GM18868 (cell line): ENCODE data around the gene PKHD1.
"Not testable (repeated sequence)": the region's sequence is repeated elsewhere in the genome, so short reads cannot be mapped to it uniquely, and the experiment has no call there.

Source experiments
- ATAC-seq: cut with Tn5 transposase; IDR thresholded peaks from one replicate; pipeline ENCODE4 v1.9.1; 2021; ENCODE audit warnings: mild to moderate bottlenecking, moderate library complexity; ENCODE audit not compliant: unreplicated experiment

PKHD1 gene

GRCh38 chr6:51866867-51867266 lies 220.5 kb downstream of the PKHD1 start:
- no peak for ATAC-seq

DNA sequence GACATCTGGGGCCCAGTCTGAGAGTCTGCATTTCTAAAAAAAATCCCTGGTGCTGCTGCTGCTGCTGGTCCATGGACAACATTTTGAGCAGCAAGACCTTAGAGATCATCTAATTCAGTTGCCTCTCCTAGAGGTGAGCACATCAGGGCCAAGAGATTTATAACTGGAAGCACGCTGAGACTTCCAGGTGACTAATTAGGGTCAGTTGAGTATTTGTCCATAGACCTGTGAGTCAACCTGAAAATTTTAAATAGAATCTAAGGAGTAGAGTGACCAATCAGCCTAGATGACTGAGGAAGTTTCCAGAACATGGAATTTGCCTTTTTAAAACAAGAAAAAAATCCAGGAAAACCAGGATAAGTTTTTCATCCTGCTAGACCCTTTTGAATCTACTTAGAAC lies 221.4 kb downstream of the PKHD1 start:
- ATAC-seq: no peak

GRCh38 chr6:51865176-51865575 lies 222.2 kb downstream of the PKHD1 start:
- ATAC-seq: no peak

- ATAC-seq: no peak
Observed at GRCh38 chr6:51857134-51857533, 230.3 kb downstream of the PKHD1 start.

DNA sequence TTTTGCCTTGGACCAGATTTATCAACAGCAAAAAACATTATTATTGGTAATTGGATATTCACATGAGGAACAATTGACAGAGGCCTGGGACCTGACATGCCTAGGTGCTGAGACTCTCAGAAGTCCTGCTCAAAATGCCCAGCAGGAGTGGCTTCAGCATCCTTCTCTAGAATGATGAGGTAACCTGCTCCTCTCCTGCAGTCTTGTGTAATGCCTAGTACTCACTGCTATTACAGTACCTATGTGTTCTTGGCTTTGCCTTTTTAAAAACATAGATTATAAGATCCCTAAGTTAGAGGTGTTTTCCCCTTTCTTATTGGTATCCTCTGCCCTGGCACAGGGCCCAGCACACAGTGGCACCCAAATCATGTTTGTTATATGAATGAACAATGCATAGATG lies 230.9 kb downstream of the PKHD1 start:
- no peak for ATAC-seq

DNA sequence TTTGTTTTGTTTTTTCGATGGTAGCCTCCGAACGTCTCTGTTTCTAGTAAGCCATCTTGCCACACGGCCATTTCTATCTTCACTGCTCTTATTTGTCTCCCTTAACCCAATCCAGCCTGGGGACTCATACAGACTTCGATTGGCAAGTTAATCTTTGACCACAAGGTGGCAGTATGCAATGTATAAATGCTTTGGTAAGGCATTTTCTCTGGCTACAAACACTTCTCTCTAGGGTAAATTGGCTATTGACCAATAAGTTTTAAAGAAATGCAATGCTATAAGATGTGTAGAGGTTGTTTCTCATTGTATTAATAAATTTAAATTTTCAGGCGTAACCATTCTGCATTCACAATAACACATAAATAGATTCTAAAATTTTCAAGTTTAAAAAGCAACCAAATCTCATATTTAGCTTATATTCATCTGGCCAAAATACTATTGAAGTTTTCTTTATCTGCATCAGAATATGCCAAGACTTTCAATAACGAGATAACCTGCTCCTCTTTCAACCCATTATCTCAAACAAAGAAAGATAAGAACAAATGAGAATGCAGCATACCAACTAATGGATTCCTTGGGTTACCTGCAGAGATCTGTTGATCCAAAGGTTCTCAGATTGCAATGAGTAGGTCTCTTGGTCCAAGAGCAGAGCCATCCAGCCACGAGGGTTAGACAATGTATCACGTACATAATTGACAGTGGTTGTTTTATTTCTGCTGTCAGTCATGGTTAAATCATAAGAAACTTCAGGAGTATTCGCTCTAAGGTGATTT lies 231.9 kb downstream of the PKHD1 start:
- peak; percentile 93 for ATAC-seq

GRCh38 chr6:51854876-51855275 lies 232.5 kb downstream of the PKHD1 start:
- peak; percentile 14 for ATAC-seq

GRCh38 chr6:51854347-51854746 lies 233.1 kb downstream of the PKHD1 start:
- no peak for ATAC-seq

- ATAC-seq: not testable (repeated sequence)
Observed at GRCh38 chr6:51853109-51853508, 234.3 kb downstream of the PKHD1 start.

DNA sequence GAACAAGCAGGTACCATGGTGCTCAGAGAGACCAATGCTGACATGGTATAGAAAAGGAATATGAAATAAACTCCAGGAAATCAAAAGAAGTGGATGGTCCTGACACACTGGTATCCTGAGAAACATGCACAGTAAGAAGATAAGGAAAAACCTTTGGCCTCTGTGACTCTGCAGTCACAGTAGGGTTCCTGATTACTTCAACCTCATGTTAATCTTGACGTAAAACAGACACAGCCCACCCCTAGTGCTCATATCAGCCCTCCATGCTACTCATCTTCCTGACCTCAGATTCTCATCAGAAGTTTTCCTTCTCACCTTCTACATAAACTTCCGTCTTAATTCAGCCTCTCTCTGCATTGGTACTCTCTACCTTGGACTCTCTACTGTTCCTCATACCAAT lies 240.9 kb downstream of the PKHD1 start:
- no peak for ATAC-seq

DNA sequence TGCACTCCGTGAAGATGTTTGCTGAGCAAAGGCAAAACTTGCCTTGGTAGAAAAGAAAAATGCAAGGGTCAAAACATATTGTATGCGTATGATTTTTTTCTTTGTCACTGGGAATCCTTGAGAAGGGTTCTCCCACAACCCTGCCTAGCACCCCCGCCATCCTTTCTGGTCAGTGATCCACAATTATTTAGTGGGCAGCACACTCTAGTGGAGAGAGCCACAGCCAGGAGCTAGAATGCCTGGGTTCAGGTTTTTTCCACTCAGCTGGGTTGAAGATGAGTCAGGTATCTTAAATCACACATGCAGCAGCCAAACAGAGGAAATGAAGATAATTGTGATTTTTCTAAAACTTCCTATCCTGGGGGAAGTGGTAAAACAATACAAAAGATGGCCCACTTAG lies 243.1 kb downstream of the PKHD1 start:
- no peak for ATAC-seq

DNA sequence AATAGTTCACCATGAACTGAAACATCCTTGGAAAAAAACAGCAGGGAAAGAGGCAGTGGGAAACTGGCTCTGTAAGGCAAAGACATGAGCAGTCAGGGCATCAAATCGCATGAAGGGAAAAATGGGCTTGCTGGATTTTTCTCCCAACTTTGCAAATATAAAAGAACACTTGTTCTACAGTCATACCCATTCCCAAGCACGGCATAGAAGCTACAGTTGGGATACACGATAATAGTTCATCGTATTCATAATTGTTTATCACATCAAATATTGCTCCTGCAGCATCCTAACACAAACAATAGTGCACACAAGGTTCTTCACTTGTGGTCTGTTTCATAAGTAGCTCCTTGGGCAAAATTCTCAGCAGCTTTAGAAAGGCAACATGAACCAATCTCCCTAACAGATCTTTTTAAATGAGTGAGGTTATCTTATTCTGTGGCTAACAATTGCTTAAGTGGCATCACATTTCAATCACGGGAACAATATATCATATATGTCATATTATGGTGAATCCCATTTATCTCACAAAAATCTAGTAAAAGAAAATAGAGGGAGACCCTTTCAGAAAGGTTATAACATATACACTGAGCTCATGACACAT lies 243.9 kb downstream of the PKHD1 start:
- ATAC-seq: no peak

GRCh38 chr6:51842804-51843378 lies 244.5 kb downstream of the PKHD1 start:
- no peak for ATAC-seq

- ATAC-seq: no peak
Observed at GRCh38 chr6:51842061-51842803, 245.2 kb downstream of the PKHD1 start.

DNA sequence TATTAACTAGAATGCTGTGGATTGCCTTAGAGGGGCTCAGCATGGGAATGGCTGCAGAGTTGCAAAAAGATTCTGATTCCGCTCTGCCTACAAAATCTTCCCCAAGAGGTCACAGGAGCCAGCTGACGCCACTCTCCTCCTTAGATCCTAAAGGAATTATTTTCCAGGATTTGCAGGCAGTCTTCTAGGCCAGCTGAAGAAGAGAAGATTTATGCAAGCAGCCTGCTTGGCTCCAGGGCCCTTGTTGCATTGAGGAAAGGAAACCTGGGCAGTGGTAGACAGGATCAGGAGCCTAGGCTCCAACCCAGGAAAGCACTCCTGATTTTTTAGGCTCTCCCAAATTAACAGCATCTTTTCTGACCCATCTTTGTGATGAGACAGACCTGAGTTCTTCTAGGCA lies 245.8 kb downstream of the PKHD1 start:
- no peak for ATAC-seq

DNA sequence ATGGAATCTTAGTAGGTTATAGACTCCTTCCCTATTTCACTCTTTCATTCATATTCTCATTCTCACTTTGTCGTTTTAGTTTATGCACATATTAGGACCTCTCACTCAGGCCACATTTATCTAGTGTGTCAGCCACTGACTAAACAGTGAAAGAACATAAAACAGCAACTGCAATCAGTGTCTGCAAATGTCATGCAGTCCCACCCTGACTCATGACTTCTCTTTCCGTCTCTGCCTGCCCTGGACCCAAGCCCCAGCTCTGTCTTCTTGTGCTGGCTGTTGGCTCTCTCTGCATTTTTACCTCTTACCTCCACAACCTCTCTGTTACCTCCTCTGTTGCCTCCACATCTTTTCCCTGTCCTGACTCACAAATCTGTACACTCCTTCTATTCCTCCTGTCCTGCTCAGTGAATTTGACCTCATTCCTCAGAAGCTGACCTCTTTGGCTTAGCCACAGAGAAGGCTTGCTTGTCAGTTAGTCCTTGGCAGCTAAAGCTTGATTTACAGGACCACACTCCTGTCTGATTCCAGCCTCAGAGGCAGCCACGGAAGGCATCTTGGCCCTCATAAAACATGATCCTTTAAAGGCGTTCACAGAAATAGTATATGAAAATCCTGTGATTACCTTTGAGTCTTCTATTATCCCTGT lies 247.6 kb downstream of the PKHD1 start:
- ATAC-seq: no peak

- no peak for ATAC-seq
Observed at GRCh38 chr6:51830666-51831065, 256.7 kb downstream of the PKHD1 start.

DNA sequence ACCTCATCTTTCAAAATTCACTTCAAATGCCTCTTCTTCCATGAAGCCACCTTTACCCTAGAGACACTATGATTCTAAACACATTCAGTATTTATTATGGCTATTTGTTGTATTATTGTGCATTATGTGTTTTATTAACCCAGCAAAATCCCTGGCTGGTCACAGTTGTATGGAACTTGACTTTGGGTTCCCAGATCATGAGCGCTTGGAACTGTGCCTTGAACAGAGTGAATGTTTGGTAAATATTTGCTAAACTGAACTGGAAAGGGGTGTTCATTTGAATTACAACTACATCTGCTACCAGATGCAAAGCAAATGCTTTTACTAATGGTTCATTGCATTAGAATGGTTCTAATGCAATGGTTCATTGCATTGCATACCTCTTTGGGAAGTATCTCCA lies 259.8 kb downstream of the PKHD1 start:
- no peak for ATAC-seq

DNA sequence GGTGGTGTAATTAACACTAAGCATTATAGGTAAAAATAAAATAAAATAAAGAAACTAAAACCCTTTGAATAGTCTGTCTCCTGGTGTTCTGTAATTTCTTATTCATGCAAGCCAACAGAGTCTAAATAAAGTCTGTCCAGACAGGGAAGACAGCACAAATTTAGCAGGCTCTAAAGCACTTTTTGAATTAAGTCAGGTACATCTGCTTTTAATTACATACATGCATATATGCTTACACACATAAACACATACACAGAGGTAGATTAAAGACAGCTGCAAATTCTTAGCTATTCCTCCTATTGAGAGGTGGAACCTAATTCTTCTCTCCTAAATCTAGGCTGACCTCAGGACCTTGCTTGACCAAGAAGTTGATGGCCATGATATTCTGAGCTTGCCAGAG lies 262.5 kb downstream of the PKHD1 start:
- no peak for ATAC-seq

GRCh38 chr6:51820555-51820954 lies 266.9 kb downstream of the PKHD1 start:
- ATAC-seq: no peak

GRCh38 chr6:51818520-51819022 lies 268.8 kb downstream of the PKHD1 start:
- ATAC-seq: no peak
